ENCODE results near the gene CAPS.
"Not testable (repeated sequence)": the region's sequence is repeated elsewhere in the genome, so short reads cannot be mapped to it uniquely, and the experiment has no call there.

Gene CAPS

GRCh38 chr19:5881543-5882299 lies 32.3 kb upstream of the CAPS start:
- no peak for DNase-seq
- no peak for TF ChIP-seq CTCF (IDR thresholded peaks at IDR 0.05; ENCODE audit: low read depth, low read length)
- Histone ChIP-seq H3K4me3 (ENCODE audit: low read depth, low read length) (no peak overlapping the region), H3K36me3 (no peaks in the 10 kb centered on the region), H3K27me3 (no peaks in the 10 kb centered on the region; the same call in 1 of the 2 replicates), H3K4me1 (no peaks in the 10 kb centered on the region), H3K9me3 (no peaks in the 10 kb centered on the region)

GRCh38 chr19:5882421-5882968 lies 31.6 kb upstream of the CAPS start:
- Histone ChIP-seq H3K4me3 (ENCODE audit: low read depth, low read length) (no peak overlapping the region), H3K27me3 (no peaks in the 10 kb centered on the region; the same call in 1 of the 2 replicates), H3K36me3 (no peaks in the 10 kb centered on the region), H3K9me3 (no peaks in the 10 kb centered on the region), H3K4me1 (no peaks in the 10 kb centered on the region)
- no peak for DNase-seq
- TF ChIP-seq CTCF (IDR thresholded peaks at IDR 0.05; ENCODE audit: low read depth, low read length), result no peak

GRCh38 chr19:5883157-5883873 lies 30.7 kb upstream of the CAPS start:
- H3K36me3 ChIP-seq; DNase-seq; H3K4me3 ChIP-seq (ENCODE audit: low read depth, low read length); H3K9me3 ChIP-seq; H3K4me1 ChIP-seq; H3K27me3 ChIP-seq: not testable (repeated sequence)

GRCh38 chr19:5884065-5884811 lies 29.8 kb upstream of the CAPS start:
- not testable (repeated sequence) for H3K36me3 ChIP-seq; DNase-seq; H3K4me3 ChIP-seq (ENCODE audit: low read depth, low read length); H3K4me1 ChIP-seq; H3K27me3 ChIP-seq; H3K9me3 ChIP-seq

- no peak for TF ChIP-seq CTCF (IDR thresholded peaks at IDR 0.05; ENCODE audit: low read depth, low read length)
- Histone ChIP-seq H3K9me3 (no peaks in the 10 kb centered on the region), H3K27me3 (peaks cover 11% of the 10 kb centered on the region), H3K4me3 (ENCODE audit: low read depth, low read length) (no peak overlapping the region), H3K36me3 (no peaks in the 10 kb centered on the region), H3K4me1 (peaks cover 22% of the 10 kb centered on the region)
- no peak for DNase-seq
Measured at GRCh38 chr19:5889288-5889971, 24.6 kb upstream of the CAPS start.

GRCh38 chr19:5890099-5890498 lies 24.0 kb upstream of the CAPS start:
- no peak for TF ChIP-seq CTCF (IDR thresholded peaks at IDR 0.05; ENCODE audit: low read depth, low read length)
- DNase-seq, result no peak
- Histone ChIP-seq H3K4me3 (ENCODE audit: low read depth, low read length) (no peak overlapping the region), H3K27me3 (peaks cover 11% of the 10 kb centered on the region), H3K9me3 (no peaks in the 10 kb centered on the region), H3K4me1 (peaks cover 28% of the 10 kb centered on the region), H3K36me3 (peaks cover 2% of the 10 kb centered on the region)
